HG03342 (cell line): ENCODE data around the gene HOXB8.

ENCODE experiments used
- ATAC-seq: cut with Tn5 transposase; IDR thresholded peaks from one replicate; pipeline ENCODE4 v1.9.1; 2021; ENCODE audit warnings: mild to moderate bottlenecking, moderate library complexity; ENCODE audit not compliant: unreplicated experiment

The HOXB8 gene

DNA sequence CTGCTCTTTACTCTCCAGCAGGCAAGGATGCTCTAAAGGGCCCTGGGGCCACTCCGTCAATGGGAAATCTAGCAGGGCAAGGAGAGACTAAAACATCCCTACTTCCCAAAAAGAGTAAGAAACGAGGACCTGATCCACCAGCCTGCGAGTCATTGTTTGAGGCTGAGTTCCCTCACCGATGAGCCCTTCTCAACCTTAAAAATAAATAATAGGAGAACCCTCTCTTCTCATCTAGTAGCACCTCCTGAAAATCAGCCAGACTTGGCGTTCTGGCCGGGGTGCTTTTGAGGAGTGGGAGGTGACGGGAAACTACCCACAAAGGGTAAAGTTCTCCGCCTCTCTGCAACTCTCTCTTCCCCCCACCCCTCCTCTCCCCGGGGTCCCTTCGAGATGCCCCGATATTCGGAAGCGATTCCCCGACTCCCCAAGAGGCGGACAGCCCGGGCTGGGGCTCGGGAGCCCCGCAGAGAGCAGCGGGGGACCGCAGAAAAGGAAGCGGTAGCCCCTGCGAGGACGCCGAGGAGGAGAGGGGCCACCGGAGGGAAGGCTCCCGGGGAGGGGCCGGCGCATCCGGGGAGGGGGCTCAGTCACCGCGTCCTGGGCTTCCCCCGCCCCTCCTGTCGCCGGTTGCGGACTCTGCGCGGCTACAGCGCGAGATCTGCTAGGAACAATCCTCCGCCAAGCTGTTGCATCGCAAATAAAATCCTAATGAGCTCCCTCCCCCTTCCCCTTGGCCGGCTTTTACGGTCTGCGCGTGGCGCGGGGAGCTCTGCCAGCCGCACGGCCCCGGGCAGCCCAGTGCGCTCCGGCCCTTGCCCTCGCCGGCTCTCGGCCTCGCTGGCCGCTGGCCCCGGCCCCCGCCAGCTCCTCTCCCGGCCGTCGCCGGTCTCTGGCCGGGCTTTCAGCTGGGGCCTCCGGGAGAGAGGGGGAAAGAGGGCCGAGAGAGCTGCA lies 9.7 kb upstream of the HOXB8 start:
- ATAC-seq: no peak

DNA sequence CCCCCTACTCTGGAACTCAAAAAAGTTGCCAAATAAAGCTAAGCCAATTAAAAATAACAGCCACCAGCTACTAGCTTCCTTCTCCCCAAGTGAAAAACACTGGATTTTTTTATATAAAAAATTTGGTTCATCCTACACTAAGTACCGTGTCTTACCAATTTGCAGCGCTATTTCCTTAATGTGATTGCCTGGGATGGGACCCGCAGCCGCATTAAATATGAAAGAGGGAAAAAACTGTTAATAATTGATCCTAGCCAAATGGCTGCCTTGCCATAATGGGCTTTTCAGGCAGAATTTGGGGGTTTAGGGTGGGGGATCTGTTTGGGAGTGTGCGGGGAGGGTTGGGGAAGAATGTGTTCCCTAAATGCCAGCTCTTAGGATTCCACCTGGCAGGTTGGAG lies 9.0 kb upstream of the HOXB8 start:
- ATAC-seq: no peak

DNA sequence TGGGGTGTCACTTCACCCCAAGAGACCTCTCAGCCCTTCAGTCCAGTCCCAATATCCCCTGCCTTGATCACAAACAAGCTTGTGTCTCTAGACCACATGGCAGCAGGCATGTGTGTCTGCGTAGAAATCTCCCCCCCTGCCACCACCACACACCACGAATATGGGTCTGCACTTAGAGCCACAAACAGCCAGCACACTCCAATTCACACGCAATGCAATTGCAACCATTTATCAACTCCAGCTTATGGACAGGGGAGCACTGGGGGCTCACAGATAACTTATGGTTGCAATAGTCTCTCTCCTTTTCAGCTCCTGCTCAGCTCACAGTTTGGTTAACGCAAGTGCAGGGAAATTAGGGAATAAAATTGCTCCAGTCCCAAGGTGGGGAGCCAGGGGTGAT lies 8.5 kb upstream of the HOXB8 start:
- ATAC-seq: no peak

DNA sequence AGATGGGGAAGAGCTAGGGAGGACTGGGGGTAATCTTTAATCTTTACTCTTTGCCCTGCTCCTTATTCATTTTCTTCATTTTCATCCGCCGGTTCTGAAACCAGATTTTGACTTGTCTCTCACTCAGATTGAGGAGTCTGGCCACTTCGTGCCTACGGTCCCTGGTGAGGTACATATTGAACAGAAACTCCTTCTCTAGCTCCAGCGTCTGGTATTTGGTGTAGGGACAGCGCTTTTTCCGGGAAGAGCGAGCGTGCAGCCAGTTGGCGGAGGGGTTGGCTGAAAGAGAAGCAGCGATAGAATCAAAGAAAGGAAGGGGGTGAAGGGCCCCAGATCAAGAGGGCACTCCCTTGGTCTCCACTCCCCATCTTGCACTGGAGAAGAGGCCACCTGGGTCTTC lies 7.8 kb upstream of the HOXB8 start:
- ATAC-seq: no peak

DNA sequence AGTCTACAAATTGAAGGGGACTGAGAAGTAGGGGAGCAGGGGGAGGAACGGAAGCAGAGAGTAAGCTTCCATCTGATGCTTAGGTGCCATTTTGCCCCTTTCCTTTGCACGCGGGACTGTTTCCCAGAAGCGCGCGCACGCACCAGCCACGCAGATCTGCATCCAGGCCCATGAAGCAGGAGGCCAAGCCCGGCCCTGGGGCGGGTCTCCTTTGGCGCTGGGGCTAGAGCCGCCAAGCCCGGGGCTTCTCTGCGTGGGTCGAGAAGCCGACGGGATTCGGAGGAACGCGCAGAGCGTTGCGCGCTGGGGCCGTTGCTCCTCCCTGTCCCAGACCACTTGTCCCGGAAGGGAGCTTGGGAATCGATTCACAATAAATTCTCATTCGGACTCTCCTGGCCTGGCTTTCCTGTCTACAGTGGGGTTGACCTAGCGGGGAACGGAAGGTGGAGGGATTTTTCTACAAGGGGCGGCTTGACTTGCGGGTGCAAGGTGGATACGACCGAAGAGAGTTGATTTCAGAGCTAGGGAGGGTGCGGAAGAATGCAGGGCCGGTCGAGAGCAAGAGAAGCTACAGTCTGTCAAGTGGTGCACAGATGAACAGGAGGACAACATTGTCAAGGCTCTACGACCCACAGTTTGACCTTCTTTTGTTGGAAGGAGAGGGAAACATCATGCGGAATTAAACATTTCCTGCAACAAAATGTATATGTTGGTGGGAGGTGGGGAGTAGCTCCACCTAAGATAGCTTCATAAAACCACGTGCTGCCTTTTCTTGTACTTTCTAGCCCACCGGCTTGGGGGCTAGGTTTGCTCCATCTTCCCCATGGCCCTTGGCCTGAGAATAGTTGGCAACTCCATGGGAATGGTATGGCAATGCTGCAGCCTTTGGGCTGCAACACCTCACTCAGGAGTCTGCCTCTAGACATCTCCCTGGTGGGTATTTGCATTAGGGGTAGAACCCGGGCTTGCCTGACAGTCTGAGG lies 6.6 kb upstream of the HOXB8 start:
- no peak for ATAC-seq

DNA sequence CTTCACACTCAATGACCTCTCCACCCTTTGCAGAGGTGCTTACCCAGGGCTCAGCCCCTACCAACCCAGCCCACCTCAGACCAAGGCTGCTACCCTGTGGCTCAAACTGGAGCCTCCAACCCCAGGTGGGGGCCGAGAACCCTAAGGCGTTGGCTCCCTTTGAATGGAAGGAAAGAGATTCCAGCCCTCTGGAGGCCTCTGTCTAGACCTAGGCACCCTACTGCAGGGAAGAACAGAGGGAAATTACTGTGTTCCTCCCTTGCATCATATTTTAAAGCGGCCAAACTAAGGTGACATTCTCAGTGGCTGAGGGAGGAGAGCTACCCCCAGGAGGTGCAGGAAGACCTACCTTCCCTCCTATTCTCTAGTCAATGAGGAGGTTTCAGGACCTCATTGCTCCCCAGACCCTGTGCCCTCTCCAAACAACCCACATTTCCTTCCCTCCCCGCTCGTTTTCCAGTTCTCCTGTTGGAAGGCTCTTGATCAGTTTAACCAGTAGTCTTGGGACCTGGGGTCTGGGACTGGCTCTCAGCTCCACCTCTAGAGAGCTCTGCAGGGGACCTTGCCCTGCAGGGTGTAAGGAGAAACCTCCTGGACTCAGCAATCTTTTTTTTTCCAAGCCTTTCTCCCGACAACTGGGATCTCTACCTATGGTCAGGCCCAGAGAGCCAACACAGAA lies 5.5 kb upstream of the HOXB8 start:
- ATAC-seq: no peak

DNA sequence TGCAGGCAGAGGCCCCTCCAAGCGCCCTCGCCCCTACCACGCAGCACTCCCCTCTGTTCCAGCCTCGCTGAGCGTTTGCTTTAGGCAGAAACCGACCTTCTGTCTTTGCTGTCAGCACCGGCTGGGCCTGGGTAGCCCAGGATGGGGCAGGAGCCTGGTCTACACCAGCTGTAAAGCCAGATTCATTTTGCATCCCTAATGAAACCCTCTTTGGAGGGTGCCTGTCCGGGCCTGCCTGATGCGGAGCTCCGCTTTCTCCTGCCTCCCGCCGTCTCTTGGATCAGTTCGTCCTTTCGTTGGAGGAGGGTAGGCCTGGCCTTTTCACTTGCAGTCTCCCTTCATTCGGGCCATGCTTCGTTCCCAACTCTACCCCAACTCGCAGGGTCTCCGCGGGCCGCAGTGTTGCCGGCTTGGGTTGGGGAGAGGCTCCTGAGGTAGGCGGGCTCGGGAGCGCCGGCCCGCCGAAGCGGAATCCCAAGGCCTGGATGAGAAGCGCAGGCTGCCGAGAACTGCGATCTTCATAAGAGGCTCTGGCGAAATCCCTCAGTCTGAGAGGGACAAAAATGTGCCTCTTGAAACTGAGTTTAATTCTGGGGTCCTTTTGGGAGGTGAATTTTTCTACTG lies 4.8 kb upstream of the HOXB8 start:
- ATAC-seq: no peak

DNA sequence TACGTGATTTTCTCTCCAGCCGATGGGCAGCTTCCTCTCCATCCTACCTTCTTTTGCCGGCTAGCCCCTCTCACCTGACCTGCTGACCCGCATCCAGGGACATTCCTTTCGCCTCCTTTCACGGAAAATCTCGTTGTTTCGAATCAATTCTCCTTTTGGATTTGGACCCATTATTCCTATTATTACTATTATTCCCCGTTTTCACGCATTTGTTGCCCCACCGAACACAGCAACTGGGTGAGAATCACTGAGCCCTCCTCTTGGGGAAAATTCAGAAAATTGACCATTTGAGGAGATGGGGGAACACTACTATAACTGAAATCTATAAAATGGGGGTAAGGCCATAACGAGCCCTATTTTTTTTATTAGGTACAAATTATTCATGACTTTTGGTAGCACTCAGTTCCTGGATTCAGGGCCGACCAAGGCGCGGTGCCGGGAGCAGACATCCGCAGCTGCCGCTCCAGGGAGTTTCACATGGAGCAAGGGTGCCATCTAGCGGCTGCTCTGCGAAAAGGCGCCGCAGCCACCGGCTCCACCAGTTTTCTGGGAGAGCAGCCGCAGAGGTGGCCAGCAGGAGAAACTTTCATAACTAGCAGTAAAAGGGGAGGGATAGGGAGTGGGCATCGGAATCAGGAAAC lies 3.3 kb upstream of the HOXB8 start:
- ATAC-seq: no peak

DNA sequence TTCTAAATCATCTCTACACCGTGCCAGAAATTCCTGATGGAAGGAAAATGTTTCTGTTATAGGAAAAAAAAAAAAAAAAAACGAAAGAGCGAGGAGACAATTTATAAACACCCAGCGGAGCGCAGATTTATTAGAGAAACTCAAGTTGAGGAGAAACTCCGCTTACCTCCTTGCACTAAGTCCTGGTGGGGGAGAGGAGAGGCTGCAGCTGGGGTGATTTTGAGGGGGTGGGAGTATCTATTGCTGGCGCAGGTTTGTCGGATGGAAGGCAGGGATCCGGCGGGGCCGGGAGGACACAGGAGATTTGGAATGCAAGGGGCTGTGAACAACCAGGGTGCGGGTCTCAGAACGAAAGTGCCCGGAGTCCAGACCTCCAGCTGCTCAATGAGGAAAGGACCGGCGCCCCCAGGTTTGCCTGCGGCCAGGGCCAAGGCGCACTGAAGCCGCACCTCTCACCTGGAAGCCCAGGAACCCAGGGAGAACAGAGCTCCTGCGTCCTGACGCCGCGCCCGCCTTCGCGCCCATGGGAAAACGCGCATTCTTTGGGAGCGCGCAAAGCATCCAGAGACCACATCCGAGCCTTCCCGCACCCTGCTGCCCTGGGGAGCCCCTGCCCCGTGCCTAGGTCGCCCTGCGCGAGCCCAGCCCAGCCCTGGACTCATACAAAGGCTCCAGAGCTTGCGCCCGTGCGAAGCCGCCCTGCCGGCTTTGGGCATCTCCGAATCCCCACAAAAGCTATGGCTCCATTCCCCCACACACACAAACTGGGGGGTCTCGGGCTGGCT lies 2.6 kb upstream of the HOXB8 start:
- no peak for ATAC-seq

DNA sequence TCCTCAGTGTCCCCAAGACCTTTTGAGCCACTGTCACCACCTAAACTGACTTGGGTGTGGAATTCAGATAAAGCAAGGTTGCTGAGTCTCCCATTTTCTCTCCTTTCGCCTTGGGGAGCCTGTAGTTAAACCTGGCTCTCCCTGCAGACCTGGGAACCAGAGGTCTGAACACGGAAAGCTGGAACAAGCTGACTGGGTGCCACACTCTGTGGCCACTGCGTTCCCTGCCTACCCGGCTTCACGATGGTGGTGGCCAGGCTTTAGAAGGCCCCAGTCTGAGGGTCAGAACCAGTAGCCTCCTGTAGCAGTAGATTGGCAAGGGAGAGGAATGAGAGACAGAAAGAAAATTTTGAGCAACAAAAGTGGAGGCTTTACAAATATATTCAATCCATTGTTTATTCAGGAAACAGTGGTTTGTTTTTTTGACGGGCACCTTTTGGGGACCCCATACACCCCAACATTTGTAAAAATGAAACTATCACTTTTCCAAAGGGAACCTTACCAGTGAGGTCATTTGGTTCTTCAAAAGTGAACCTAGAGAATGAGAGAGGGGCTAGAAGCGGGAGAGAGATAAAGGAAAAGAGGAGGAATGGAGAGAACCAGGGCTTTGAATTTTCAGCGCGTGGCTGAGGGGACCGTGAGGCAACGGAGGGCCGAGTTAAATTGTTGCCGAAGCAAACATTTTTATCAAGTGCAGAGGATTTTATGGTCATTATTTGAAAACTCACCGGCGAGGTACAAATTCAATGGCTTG lies 1.8 kb upstream of the HOXB8 start:
- no peak for ATAC-seq

DNA sequence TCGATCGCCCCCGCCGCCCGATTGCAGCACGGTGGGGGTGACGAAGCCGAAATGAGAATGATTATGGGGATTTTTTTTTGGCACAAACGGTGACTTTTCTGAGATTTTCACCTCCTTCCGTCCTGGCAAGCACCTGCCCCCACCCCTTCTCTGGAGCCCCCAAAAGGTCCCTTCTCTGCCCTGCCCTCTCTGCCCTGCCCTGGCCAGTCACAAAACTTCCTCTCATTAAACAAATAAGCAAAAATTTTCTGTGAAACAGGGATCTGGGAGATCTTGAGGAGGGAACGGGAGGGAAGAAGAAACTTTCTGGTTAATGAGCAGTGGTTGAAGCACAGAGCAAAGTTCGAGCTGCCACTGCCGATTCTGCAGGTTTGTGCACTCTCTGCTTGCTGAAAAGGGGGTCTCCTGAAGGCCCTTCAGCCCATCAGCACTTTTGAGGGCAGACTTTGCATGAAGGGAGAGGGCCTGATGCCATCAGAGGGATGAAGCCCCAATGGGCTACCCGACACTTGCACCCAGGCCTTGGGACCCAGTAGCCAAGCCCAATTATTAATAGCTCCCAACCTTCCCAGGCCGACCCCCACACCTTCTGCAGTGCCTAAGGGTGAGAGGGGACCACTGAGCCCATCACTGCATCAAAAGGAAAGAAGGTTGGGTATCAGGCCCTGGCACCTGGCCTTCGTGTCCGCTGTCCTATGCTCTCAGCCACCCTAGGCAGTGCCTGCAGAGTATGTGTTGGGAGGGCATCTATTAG lies 1.0 kb upstream of the HOXB8 start:
- ATAC-seq: no peak

DNA sequence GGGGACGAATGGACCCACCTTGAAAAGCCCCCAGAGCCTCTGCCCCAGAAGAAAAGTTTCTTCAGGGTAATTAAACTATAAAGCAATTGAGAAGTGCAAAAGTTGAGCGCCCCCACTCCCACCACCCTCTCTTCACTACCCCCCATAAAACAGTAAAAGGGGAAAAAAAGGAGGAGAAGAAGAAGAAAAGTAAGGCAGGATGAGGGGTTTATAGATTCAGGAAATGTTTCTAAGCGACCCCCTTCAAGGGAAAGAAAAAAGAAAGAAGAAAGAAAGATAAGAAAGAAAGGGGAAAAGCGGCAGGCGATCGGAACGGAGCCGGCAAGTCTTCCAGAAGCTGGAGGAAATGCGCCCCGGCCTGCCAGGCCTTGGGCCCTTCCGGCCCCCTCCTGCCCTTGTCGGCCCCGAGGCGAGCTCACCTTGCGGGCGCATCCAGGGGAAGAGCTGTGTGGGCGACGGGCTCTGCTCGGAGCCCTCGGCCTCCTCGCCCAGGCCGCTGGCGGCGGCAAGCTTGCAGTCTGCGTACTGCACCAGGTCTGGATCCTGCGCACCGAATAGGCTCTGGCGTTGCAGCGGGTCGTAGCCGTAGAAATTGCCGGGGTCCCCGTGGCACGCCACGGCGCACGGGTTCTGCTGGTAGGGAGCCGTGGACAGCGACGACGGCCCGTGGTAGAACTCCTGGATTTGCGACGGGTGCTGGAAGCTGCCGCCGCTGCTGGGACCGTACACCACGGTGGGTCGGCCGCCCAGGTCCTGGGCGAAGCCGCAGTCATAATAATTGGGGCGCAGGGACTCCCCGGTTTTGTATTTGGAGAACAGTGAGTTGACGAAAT lies 1.0 kb downstream of the HOXB8 start:
- no peak for ATAC-seq

DNA sequence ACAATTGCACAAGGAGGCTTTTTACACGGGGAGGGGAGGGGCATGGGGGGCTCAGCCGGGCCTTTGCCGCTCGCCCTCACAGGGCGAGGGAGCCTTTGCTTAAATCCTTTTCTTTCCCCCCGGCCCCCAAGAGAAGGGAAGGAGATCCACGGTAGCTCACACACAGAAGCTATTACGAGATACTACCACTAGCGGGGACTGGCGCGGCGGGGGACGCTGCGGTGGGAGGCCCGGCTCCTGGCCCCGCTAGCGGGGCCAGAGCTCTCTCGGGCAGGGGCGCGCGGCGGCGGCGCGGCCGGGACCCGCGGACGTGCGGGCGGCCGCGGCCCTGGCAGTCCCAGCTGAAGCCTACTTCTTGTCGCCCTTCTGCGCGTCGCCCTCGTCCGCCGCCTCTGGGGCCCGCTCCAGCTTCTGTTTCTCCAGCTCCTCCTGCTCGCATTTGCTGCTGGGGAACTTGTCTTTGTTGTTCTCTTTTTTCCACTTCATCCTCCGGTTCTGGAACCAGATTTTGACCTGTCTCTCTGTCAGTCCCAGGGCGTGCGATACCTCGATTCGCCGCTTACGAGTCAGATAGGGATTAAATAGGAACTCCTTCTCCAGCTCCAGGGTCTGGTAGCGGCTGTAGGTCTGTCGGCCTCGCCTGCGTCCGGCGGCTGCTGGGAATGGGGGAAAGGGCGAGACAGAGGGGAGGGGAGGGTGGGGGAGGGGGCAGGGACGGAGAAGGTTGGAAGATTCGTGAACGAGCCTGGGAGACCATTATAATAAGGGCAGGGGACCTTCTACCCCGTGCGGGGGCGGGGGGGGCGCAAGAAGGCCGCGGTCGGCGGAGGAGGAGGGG lies 2.0 kb downstream of the HOXB8 start:
- ATAC-seq: no peak

DNA sequence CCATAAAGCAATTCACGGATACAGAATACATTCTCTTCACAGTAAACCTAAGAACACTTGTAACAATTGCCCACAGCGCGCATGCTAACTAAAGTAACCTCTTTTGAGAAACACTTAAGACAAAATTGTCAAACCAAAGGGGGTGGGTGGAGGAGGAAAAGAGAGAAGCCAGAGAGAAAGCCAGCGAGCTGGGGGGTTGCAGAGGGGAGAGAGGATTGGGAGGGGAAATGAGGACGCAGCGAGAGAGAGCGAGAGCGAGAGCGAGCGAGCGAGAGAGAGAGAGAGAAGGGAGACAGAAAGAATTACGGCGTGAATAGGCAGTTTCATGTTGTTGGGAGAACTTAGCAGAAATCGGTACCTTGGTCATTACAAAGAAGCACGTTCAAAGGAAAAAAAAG lies 2.6 kb downstream of the HOXB8 start:
- ATAC-seq: no peak

DNA sequence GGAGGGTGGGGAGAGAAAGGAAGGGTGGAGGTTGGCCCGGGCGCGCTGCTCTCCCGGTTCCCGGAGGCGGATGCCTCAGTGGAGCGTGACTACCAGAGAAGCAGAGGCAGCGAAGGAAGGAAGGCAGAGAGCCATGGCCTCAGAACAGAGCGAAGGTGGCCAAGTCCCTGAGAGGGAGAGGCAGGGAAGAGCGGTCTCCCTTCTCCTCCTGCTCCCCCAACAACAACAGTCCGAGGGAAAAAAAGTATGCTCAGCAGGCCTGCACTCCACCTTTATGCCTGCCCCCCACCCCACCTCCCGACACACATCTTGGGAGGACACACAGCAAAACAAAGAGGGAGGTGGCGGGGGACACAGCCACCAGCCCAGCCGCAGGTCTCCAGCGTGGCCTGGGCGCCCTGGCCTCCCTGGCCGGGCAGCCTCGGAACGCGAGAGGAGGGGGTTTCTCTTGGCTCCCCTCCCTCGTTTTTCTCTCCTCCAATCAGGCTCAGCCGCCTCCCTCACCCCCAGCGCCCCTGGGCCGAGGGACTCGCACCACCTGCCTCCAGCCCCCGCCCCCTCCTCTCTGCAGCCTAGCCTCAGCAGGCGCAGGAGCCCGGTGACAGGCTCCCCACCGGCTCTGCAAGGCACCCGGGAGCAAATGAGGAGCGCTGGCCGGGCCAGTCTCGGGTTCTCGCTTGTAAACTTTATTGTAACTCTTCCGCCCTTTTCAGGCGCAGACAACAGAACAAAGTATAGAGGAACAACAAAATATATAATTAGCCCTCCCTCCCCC lies 3.2 kb downstream of the HOXB8 start:
- no peak for ATAC-seq
